GM18909 (cell line): ENCODE results near the gene GNA12.

Experiments used
- ATAC-seq: cut with Tn5 transposase; IDR thresholded peaks from one replicate; pipeline ENCODE4 v1.9.1; 2021; ENCODE audit warnings: mild to moderate bottlenecking; ENCODE audit not compliant: unreplicated experiment, poor library complexity

GNA12 gene

GRCh38 chr7:2819161-2819953 lies 24.8 kb downstream of the GNA12 start:
- ATAC-seq: no peak

- ATAC-seq: no peak
Observed at GRCh38 chr7:2818653-2819052, 25.5 kb downstream of the GNA12 start.

GRCh38 chr7:2818121-2818520 lies 26.0 kb downstream of the GNA12 start:
- no peak for ATAC-seq

- no peak for ATAC-seq
Observed at GRCh38 chr7:2817456-2817855, 26.7 kb downstream of the GNA12 start.

- ATAC-seq: no peak
Observed at GRCh38 chr7:2815875-2816245, 28.2 kb downstream of the GNA12 start.

- no peak for ATAC-seq
Observed at GRCh38 chr7:2814946-2815874, 28.9 kb downstream of the GNA12 start.

GRCh38 chr7:2814186-2814945 lies 29.7 kb downstream of the GNA12 start:
- no peak for ATAC-seq

GRCh38 chr7:2813350-2814185 lies 30.5 kb downstream of the GNA12 start:
- no peak for ATAC-seq

- ATAC-seq: no peak
Observed at GRCh38 chr7:2812831-2813230, 31.3 kb downstream of the GNA12 start.

- ATAC-seq: no peak
Observed at GRCh38 chr7:2812114-2812487, 32.0 kb downstream of the GNA12 start.

GRCh38 chr7:2811476-2812113 lies 32.5 kb downstream of the GNA12 start:
- ATAC-seq: no peak

- no peak for ATAC-seq
Observed at GRCh38 chr7:2810682-2811415, 33.3 kb downstream of the GNA12 start.

- no peak for ATAC-seq
Observed at GRCh38 chr7:2809903-2810625, 34.0 kb downstream of the GNA12 start.

GRCh38 chr7:2808891-2809665 lies 35.0 kb downstream of the GNA12 start:
- ATAC-seq: peak; percentile 58

GRCh38 chr7:2807845-2808772 lies 36.0 kb downstream of the GNA12 start:
- ATAC-seq: peak; percentile 82

GRCh38 chr7:2807460-2807844 lies 36.7 kb downstream of the GNA12 start:
- ATAC-seq: no peak
